Measurements from ENCODE around the gene NOTCH1.

NOTCH1 gene

GRCh38 chr9:136482046-136482792 lies 63.6 kb downstream of the NOTCH1 start:
- DNase-seq: peak; percentile 27 to 46

- no peak for DNase-seq
Observed at GRCh38 chr9:136481558-136481957, 64.3 kb downstream of the NOTCH1 start.

GRCh38 chr9:136476369-136477150 lies 69.3 kb downstream of the NOTCH1 start:
- DNase-seq: no peak

- DNase-seq: no peak
Observed at GRCh38 chr9:136474974-136475865, 70.6 kb downstream of the NOTCH1 start.

DNA sequence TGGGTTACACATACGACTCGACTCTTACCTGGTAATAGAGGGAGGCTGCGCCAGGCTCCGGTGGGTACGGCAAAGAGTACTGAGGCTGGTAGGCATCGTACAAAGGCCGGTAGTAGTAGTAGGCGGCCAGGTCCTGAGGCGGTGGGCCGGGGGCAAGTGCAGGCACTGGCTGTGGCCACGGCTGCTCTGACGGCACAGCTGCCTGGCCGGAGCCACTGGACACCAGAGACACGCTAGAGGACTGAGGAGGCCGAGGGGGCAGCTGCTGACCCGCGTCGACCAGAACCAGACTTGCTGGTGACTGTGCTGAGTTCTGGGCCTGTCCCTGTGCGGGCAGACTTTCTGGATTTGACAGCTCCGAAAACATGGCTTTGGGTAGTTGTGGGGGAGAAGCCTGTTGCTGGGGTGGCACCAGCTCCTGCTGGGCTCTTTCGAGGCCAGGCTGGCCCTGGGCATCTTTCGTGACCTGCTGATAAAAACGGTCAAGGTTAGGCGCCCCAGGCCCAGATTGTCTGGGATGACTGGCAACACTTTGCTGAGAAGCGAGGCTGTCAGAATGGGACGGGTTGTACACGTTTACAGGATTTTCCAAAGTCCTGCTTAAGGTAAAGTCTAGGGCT lies 71.7 kb downstream of the NOTCH1 start:
- no peak for DNase-seq

- no peak for DNase-seq
Observed at GRCh38 chr9:136473354-136473721, 72.5 kb downstream of the NOTCH1 start.

GRCh38 chr9:136472640-136473353 lies 73.1 kb downstream of the NOTCH1 start:
- DNase-seq: no peak

DNA sequence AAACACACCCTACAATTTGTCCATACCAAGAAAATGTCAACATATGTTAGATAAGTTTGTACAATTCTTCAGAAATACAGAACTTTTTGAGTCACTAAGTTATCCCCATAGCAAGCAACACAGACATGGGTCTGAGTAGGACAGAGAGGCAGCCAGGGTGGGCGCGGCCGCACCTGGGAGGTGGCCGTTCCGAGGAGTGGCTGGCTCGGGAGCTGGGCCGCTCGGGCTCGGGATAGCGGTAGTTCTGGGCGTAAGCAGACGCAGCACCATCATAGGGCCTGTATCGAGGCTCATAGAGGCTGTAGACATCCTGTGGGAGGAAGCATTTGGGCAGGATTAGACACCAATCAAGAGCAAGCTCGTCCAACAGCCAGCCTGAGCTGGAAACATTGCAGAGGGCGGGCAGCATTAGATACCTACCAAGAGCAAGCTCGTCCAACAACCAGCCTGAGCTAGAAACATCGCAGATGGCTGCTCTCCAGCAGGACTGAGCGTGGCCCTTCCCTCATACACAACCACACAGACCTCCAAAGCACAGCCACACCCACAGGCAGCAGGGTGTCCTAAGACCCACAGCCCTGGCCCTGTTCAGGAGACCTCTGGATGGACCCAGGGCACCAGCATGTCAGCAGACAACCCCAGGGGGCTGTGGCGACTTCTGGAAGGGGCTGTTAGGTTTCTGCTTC lies 73.9 kb downstream of the NOTCH1 start:
- no peak for DNase-seq

DNA sequence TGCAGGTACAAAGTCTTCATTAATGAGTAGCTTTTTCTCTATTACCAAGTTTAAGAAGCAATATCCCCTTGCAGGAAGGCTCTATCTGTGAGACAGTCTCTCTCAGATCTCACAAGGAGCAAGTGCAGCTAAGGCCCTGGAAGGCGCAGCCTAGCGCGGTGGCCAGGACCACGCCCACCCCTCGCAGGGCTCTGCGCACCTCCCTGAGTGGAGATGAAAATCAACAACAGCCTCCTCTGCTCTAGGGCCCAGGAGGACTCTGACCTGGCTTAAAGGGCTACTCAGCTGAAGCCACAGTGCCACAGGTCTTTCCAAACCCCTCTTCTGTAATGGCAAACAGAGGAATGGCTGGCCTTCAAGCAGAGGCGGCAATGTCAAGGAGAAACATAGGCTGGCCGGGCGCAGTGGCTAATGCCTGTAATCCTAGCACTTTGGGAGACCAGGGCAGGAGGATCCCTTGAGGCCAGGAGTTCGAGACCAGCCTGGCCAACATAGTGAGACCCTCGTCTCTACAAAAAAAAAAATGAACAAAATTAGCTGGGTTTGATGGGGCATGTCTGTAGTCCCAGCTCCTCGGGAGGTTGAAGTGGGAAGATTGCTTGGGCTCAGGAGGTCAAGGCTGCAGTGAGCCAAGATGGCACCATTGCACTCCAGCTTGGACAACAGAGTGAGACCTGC lies 74.9 kb downstream of the NOTCH1 start:
- no peak for DNase-seq

DNA sequence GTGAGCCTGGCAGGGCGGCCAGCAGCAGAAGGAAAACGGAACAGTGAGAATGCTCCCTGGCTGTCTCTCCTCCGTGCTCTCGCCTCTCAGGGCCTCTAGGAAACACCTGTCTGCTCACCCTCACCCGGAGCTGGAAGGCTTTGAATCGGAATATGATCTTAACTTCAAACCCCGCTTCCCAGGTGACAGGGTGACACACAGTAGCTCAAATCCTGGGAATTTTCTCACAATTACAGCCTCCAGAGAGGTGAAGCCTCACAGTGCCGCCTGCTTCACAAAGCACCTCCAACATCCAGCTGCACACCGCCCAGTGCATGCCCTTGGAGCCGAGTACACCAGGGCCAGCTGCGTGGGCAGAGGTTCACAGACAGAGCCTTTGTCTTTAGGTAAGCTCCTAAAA lies 75.5 kb downstream of the NOTCH1 start:
- DNase-seq: no peak

GRCh38 chr9:136467766-136468165 lies 78.1 kb downstream of the NOTCH1 start:
- DNase-seq: no peak

GRCh38 chr9:136466155-136466541 lies 79.7 kb downstream of the NOTCH1 start:
- no peak for DNase-seq

DNA sequence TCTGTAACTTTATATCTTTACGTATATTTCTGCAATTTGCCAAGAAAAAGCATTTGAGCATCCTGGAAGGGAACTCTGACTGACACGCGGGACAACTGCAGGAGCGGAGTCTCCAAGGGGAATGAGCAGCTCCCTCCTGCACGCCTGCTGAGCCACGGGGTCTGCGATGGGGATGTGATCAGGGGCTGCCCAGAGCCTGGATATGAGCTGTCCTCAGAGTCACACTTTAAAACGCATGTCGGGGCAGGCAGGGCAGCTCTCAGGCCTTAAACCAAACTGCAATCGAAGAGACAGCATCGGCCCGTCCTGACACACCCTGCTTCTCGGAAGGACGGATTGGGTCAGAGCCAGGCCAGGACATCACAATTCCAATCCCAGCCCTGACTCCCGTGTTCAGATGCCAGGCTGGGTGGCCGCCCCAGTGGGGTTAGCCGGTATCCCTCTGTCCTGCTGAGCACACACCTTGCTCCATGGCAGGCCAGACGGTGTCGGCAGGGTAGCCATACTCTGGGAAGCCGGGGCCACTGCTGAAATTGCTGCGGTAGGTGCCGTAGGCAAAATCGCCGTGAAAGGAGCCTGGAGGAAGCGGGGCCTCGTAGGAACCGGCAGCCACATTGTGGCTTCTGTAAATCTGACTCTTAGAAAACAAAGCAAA lies 80.2 kb downstream of the NOTCH1 start:
- no peak for DNase-seq

DNA sequence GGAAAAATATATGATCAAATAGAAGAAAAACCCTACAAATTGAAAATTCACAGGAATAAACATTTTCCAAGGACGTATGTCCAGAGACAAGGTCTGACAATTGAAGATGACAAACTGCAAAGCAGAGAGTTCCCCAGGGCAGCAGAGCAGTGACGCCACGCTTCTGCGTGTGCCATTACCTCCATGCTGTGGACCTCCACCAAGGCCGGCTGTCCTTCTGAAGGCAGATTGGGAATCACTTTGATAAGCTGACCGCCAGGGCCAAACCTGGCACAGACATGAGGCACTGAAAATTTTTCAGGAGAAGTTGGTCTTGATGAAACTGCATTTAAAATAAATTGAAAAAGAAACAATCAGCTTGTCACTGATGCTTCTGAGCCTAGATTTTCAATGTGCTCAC lies 81.6 kb downstream of the NOTCH1 start:
- DNase-seq: no peak

DNA sequence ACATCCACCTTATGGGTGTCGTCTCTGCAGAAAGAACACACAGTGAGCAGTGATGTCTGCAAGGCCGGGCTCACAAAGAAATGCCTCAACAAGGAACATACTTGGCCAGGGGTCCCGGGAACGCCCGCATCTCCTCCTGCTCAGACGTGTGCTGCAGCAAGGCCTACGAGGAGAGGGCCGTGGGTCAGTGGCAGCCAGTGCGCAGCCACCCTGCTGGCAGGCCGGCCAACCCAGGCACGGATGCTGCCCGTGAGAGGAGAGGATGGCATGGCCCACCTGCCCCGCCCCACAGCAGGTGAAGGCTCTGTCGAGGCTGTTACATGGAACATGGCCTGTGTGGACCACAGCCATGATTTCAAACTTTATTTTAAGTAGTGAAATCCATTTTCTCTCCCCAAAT lies 82.3 kb downstream of the NOTCH1 start:
- no peak for DNase-seq

GRCh38 chr9:136462664-136463063 lies 83.2 kb downstream of the NOTCH1 start:
- no peak for DNase-seq

- no peak for DNase-seq
Observed at GRCh38 chr9:136460772-136461325, 85.0 kb downstream of the NOTCH1 start.

DNA sequence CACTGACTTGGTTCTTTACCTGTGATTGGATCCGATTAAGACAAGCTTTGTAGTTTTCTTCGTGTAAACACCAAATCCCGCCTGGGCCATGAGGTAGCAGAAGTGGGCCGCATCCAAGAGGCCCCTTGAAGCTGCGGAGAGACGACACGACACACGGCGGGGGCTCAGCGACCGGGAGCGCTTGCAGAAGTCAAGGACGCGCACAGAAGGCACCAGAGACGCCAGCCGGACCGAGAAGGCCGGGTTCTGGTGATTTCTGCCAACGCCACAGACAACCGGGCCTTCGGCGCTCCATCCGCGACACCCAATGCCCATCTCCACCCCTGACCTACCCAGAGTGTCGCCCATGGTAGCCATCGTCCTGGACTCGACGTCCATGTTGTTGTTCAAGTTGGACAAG lies 86.4 kb downstream of the NOTCH1 start:
- DNase-seq: no peak

DNA sequence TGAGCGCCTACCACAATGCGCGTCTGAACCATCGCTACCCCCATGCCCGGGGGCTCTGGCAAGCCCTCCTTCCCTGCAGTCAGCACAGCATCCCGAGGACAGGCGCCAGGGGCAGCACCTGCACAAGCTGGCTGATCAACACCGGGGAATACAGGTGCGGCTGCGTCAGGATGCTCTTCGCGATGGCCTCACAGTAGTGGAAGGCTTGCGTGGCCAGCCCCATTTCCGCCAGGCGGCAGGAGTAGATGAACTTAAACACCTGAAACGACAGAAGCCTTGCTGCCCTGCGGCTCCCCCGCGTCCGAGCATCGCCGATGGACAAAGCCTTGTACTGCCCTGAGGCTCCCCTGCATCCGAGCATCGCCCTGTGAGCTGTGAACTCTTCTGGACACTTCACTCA lies 88.5 kb downstream of the NOTCH1 start:
- DNase-seq: no peak

DNA sequence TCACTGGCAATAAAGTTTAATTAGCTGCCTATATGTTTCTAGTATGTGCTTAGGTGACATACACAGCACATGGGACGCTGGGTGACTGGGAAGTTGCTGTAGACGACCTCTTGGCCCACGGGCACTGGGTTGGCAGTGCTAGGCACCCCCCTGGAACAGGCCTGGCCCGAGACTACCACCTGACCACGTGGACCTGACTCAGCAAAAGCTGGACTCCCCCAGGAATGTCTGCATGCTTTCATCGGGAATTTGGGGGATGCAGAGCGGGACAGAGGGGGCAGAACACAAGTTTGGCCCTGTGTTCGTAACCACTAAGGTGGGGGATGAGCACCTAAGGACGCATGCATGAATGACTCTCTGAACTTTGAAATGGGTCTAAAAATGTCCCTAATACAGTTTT lies 89.6 kb downstream of the NOTCH1 start:
- DNase-seq: no peak
